Ishikawa (cell line): ENCODE data around the gene ATRIP.
A peak's percentile ranks its signal among the peaks of the same experiment; 100 is the strongest.

Experiments
- CEBPB ChIP-seq: IDR thresholded peaks from 2 replicates; pipeline ENCODE4 v1.6.1; 2012
- CREB1 ChIP-seq: IDR thresholded peaks from 2 replicates; pipeline ENCODE4 v1.6.1; 2012; ENCODE audit warnings: low read depth
- EGR1 ChIP-seq: IDR thresholded peaks from 2 replicates; pipeline ENCODE4 v1.6.1; 2012
- EP300 ChIP-seq: IDR thresholded peaks from 2 replicates; pipeline ENCODE4 v1.6.1; 2012; ENCODE audit warnings: borderline replicate concordance
- FOXM1 ChIP-seq: IDR thresholded peaks from 2 replicates; pipeline ENCODE4 v1.6.1; 2012; ENCODE audit warnings: low read depth, borderline replicate concordance
- NFIC ChIP-seq: IDR thresholded peaks from 2 replicates; pipeline ENCODE4 v1.6.1; 2012
- RAD21 ChIP-seq: IDR thresholded peaks from 2 replicates; pipeline ENCODE4 v1.6.1; 2012; ENCODE audit warnings: low read depth
- TAF1 ChIP-seq: IDR thresholded peaks from 2 replicates; pipeline ENCODE4 v1.6.1; 2012; ENCODE audit warnings: low read depth, mild to moderate bottlenecking
- TCF12 ChIP-seq: IDR thresholded peaks from 2 replicates; pipeline ENCODE4 v1.6.1; 2012; ENCODE audit warnings: low read depth
- TEAD4 ChIP-seq: IDR thresholded peaks from 2 replicates; pipeline ENCODE4 v1.6.1; 2012
- YY1 ChIP-seq: IDR thresholded peaks from 2 replicates; pipeline ENCODE4 v1.6.1; 2012; ENCODE audit warnings: low read depth
- ZBTB7A ChIP-seq: IDR thresholded peaks from 2 replicates; pipeline ENCODE4 v1.6.1; 2012; ENCODE audit warnings: low read depth
- TF ChIP-seq, protein P1 (sequence below): IDR thresholded peaks from 2 replicates; pipeline ENCODE4 v1.6.1; 2012
- TF ChIP-seq, protein P2 (sequence below): IDR thresholded peaks from 2 replicates; pipeline ENCODE4 v1.6.1; 2012
- TF ChIP-seq, protein P3 (sequence below): IDR thresholded peaks from 2 replicates; pipeline ENCODE4 v1.6.1; 2012; ENCODE audit warnings: low read depth, mild to moderate bottlenecking

Gene ATRIP

DNA sequence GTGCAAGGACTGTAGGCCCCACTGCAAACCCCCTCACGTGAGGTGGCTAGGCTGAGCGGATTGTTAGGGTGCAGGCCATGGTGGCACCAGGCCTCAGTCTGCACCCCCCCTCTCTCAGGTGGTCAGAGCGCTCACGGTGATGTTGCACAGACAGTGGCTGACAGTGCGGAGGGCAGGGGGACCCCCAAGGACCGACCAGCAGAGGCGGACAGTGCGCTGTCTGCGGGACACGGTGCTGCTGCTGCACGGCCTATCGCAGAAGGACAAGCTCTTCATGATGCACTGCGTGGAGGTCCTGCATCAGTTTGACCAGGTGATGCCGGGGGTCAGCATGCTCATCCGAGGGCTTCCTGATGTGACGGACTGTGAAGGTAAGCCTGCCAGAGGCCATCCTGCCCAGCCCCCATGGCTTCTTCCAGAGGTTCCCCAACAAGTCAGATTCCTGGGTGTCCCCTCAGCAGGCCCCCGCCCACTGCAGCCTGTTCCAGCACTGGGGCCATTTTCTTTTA, 18.2 kb downstream of the ATRIP start:
- TF ChIP-seq EP300 (no peak), TEAD4 (no peak), TAF1 (no peak), NFIC (no peak)
- TF ChIP-seq, protein P1, sequence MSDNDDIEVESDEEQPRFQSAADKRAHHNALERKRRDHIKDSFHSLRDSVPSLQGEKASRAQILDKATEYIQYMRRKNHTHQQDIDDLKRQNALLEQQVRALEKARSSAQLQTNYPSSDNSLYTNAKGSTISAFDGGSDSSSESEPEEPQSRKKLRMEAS = no peak

DNA sequence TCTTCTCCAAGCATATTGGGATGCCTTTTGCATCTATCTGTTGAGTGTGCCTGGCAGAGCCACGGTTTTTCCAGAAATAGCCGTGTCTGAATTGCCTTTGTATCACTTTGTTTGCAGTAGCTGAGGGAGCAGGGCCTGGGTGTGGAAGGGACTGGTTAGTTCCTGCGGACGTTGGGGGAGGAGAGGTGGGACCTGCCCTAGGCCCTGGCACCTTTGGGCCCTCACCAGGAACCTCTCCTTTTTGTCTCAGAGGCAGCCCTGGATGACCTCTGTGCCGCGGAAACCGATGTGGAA, 18.6 kb downstream of the ATRIP start:
- TF ChIP-seq CEBPB (no peak), FOXM1 (no peak), ZBTB7A (no peak), EGR1 (no peak), RAD21 (no peak), CREB1 (no peak), NFIC (no peak), TCF12 (no peak), YY1 (no peak), TEAD4 (no peak), TAF1 (no peak), EP300 (no peak)
- TF ChIP-seq, protein P2, sequence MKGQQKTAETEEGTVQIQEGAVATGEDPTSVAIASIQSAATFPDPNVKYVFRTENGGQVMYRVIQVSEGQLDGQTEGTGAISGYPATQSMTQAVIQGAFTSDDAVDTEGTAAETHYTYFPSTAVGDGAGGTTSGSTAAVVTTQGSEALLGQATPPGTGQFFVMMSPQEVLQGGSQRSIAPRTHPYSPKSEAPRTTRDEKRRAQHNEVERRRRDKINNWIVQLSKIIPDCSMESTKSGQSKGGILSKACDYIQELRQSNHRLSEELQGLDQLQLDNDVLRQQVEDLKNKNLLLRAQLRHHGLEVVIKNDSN = no peak
- TF ChIP-seq, protein P1 = no peak
- TF ChIP-seq, protein P3, sequence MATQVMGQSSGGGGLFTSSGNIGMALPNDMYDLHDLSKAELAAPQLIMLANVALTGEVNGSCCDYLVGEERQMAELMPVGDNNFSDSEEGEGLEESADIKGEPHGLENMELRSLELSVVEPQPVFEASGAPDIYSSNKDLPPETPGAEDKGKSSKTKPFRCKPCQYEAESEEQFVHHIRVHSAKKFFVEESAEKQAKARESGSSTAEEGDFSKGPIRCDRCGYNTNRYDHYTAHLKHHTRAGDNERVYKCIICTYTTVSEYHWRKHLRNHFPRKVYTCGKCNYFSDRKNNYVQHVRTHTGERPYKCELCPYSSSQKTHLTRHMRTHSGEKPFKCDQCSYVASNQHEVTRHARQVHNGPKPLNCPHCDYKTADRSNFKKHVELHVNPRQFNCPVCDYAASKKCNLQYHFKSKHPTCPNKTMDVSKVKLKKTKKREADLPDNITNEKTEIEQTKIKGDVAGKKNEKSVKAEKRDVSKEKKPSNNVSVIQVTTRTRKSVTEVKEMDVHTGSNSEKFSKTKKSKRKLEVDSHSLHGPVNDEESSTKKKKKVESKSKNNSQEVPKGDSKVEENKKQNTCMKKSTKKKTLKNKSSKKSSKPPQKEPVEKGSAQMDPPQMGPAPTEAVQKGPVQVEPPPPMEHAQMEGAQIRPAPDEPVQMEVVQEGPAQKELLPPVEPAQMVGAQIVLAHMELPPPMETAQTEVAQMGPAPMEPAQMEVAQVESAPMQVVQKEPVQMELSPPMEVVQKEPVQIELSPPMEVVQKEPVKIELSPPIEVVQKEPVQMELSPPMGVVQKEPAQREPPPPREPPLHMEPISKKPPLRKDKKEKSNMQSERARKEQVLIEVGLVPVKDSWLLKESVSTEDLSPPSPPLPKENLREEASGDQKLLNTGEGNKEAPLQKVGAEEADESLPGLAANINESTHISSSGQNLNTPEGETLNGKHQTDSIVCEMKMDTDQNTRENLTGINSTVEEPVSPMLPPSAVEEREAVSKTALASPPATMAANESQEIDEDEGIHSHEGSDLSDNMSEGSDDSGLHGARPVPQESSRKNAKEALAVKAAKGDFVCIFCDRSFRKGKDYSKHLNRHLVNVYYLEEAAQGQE = no peak

DNA sequence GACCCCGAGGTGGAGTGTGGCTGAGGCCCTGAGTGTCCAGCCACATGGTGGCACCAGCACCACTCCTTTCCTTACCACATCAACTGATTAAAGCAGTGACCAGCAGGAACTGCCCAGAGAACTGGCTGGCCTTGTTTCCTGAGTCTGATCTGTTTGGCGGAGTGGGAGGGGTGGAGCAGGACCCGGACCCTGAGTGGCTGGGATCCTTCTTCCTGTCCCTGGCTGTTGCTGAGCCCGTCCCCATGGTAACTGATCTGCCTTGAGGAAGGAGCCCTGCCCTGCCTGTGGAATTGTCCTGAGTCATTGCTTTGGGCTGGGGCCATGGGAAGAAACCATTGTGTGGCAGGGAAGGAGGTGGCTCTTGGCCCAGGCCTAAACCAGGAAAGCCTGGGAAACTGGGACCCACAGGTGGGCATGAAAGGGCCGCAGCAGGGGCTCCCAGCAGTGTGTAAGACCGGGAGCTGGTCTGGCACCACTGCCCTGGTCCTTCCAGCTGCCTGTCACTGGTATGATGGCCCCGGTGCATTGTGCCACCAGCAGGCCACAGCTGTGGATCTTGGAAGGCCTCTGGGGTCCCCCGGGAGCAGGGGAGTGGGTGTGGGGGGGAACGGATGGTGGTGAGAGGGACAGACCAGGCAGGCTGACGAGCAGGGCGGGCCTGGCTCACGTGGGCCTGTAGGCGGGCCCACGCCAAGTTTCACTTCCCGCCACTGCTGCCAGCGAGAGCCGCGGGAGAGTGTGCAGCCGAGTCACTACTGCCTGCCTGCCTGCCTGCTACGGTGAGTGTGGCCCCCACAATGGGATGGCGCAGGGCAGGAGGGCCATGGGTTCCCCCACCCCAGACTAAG, 19.2 kb downstream of the ATRIP start:
- TF ChIP-seq FOXM1 = no peak
- TF ChIP-seq NFIC = peak; percentile 81
- TF ChIP-seq CREB1 = no peak
- TF ChIP-seq, protein P2 = peak; percentile 89
- peak; percentile 57; the same call in 1 of the 2 replicates for TF ChIP-seq EP300
- no peak for TF ChIP-seq EGR1
- peak; percentile 48 for TF ChIP-seq YY1
- TF ChIP-seq, protein P1 = peak; percentile 88
- TF ChIP-seq TEAD4 = no peak
- TF ChIP-seq ZBTB7A = peak; percentile 68
- TF ChIP-seq CEBPB = no peak
- TF ChIP-seq TAF1 = no peak
- TF ChIP-seq RAD21 = peak; percentile 87
- TF ChIP-seq, protein P3 = no peak
- peak; percentile 66; the same call in 1 of the 2 replicates for TF ChIP-seq TCF12

DNA sequence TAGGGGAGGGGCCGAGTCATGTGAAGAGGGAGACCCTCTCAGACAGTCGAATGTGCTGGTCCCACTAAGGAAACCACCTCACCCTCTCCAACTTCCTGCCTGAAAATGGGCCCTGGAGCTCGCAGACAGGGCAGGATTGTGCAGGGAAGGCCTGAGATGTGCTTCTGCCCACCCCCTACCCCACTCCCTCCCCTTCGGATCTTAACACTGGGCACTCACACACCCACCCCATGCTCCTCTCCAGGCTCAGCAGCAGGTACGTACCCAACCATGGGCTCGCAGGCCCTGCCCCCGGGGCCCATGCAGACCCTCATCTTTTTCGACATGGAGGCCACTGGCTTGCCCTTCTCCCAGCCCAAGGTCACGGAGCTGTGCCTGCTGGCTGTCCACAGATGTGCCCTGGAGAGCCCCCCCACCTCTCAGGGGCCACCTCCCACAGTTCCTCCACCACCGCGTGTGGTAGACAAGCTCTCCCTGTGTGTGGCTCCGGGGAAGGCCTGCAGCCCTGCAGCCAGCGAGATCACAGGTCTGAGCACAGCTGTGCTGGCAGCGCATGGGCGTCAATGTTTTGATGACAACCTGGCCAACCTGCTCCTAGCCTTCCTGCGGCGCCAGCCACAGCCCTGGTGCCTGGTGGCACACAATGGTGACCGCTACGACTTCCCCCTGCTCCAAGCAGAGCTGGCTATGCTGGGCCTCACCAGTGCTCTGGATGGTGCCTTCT, 20.0 kb downstream of the ATRIP start:
- no peak for TF ChIP-seq TAF1
- no peak for TF ChIP-seq EP300
- TF ChIP-seq FOXM1 = no peak
- TF ChIP-seq CREB1 = no peak
- no peak for TF ChIP-seq YY1
- TF ChIP-seq ZBTB7A = no peak
- TF ChIP-seq, protein P1 = no peak
- no peak for TF ChIP-seq TCF12
- no peak for TF ChIP-seq RAD21
- TF ChIP-seq CEBPB = no peak
- TF ChIP-seq EGR1 = no peak

DNA sequence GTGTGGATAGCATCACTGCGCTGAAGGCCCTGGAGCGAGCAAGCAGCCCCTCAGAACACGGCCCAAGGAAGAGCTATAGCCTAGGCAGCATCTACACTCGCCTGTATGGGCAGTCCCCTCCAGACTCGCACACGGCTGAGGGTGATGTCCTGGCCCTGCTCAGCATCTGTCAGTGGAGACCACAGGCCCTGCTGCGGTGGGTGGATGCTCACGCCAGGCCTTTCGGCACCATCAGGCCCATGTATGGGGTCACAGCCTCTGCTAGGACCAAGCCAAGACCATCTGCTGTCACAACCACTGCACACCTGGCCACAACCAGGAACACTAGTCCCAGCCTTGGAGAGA, 20.5 kb downstream of the ATRIP start:
- TF ChIP-seq TEAD4 (no peak), TAF1 (no peak), EGR1 (no peak), FOXM1 (no peak), TCF12 (no peak), CEBPB (no peak)
- TF ChIP-seq, protein P2 = no peak
